GM19328 (cell line): Measurements from ENCODE around the gene OR8G5.
"Not testable (repeated sequence)": the region's sequence is repeated elsewhere in the genome, so short reads cannot be mapped to it uniquely, and the experiment has no call there.

Experiments used
- ATAC-seq: cut with Tn5 transposase; IDR thresholded peaks from one replicate; pipeline ENCODE4 v1.9.1; 2021; ENCODE audit warnings: mild to moderate bottlenecking, moderate library complexity; ENCODE audit not compliant: unreplicated experiment

The OR8G5 gene, protein sequence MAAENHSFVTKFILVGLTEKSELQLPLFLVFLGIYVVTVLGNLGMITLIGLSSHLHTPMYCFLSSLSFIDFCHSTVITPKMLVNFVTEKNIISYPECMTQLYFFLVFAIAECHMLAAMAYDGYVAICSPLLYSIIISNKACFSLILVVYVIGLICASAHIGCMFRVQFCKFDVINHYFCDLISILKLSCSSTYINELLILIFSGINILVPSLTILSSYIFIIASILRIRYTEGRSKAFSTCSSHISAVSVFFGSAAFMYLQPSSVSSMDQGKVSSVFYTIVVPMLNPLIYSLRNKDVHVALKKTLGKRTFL

DNA sequence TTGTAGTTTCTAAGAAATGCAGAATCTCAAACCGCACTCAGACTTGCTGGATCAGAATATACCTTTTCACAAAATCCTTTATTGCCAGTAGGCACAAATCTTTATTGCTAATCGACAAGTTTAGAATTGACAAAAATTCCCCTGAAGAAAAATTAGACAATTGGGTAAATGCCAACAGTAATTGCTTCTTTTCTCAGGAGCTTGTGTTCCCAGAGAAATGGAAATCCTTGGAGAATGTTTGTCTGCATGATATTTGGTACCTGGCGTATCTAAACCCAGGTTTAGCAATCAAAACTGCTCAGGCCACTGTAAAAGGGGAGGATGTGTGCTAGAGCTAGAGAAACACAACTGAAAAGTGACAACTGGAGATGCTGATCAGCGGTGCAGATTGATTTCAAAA lies at the start of gene OR8G5:
OR8G5 (plus strand) TSS at position 301 of the 400 bp plus-strand sequence. CDS start 8,556 bp downstream, outside the sequence.
- no peak for ATAC-seq

DNA sequence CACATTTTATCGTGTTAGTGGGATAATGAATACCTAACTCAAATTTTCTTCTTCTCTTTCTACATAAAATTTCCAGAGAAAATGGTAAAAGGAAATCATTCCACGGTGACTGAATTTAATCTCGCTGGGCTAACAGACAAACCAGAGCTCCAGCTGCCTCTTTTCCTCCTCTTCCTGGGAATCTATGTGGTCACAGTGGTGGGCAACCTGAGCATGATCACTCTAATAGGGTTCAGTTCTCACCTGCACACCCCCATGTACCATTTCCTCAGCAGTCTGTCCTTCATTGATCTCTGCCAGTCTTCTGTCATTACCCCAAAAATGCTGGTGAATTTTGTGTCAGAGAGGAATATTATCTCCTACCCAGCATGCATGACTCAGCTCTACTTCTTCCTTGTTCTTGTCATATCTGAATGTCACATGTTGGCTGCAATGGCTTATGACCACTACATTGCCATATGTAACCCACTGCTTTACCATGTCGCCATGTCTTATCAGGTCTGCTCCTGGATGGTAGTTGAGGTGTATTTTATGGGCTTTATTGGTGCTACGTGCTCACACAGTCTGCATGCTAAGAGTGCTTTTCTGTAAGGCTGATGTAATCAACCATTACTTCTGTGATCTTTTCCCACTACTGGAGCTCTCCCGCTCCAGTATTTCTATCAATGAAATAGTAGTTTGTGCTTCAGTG lies 48.9 kb upstream of the OR8G5 start:
- no peak for ATAC-seq

DNA sequence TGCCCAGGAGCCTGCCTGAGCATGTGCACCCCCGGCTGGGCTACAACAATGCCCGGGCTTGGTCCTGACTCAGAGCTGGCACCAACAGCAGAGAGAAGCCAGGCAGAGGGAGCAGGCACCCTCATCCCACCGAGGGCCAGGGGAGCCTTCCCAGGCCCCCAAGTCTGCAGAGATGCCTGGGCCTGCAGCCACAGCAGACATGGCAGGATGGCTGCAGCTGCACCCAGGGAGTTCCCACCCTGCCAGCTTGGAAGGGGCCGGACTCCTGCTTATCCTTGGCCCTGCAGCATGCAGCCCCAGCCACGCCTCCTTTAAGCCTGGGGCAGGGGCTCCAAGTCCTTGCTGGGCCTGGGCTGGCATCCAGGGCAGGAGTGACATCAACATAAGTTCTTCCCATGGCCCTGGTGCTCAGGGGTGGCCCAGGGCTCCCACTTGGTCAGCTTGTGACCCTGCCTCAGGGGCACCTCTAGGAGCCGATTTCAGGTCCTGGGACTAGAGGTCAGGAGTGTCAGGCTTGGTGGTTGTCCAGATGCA lies 46.3 kb upstream of the OR8G5 start:
- no peak for ATAC-seq

DNA sequence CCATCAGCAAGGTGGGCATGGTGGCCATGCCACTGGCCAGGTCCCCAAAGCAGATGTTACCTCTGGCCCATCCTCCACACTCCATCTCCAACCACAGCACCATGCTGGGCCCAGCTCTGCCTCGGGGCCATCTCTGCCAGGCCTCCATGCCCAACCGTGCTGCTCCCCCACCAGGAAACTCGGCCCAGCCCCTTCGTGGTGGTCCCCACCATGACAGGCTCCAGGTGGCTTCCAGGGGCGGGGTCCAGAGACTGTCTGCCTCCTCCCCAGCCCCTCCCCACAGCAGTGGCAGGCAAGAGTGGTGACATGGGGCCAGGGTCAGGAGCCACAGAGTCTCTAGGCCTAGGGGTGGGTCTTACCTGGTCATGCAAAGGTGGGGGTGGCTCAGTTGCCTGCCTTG lies 45.8 kb upstream of the OR8G5 start:
- ATAC-seq = no peak

DNA sequence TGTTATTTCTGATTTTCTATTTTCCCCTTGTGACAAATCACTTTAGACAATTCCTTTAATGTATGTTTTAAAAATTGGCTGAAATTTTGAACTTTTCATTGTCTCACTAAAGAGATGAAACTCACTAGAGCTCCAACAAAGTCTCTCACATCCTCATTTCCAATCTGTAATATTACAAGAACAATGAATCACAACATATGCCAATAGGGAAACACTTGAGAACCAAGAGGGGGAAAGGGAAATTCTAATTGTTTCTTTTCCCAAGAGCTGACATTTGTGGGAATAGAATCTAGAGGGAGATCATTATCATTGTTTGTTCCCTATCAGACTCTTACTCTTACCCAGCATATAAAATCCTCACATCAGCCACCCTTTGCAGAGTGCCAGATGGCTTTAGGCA lies 44.9 kb upstream of the OR8G5 start:
- ATAC-seq = no peak

DNA sequence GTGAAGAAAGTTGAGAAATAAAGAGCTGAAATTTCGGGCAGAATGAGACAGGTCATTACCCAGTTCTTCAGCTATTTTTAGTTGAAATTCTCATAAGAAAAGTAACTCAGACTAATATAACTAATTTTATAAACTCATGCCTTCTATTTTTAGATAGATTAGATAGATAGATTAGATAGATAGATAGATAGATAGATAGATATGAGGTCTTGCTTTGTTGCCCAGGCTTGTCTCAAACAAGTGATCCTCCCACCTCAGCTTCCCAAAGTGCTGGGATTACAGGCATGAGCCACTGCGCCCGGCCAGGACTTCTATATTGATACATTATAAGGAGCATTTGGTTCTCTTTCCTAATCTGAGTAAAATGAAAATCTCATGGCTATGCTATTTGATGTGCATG lies 42.1 kb upstream of the OR8G5 start:
- no peak for ATAC-seq

DNA sequence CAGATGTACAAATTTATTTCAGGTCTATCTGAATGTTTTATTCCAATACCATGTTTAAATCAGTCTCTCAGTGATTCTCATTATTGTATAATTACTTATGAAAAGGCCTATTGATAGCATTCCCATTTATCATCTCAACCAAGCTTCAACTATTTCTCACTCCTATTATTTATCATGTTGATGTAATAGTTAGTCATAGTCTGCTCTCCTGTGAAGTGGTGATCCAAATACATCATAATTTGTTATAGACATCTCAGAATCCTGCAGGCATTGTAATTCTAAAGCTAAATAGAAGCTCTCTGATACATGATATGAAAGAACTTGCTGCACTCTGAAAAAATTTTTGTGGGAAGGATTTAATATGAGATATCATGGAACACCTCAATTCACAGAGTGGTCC lies 37.0 kb upstream of the OR8G5 start:
- no peak for ATAC-seq

DNA sequence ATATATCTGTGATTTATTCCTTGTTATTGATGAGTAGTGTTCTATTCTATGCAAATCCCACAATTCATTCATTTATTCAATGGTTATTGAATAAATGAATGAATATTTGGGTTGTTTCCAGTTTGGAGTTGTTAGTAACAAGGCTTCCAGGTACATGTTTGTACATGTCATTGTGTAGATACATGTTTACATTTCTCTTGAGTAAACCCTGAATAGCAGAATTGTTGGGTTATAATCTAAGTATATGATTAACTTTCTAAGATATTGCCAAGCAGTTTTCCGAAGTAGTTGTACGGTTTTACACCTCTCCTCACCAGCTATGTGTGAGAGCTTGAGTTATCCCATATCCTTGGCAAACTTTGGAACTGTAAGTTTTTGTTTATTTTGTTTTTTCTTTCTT lies 33.8 kb upstream of the OR8G5 start:
- ATAC-seq = no peak

DNA sequence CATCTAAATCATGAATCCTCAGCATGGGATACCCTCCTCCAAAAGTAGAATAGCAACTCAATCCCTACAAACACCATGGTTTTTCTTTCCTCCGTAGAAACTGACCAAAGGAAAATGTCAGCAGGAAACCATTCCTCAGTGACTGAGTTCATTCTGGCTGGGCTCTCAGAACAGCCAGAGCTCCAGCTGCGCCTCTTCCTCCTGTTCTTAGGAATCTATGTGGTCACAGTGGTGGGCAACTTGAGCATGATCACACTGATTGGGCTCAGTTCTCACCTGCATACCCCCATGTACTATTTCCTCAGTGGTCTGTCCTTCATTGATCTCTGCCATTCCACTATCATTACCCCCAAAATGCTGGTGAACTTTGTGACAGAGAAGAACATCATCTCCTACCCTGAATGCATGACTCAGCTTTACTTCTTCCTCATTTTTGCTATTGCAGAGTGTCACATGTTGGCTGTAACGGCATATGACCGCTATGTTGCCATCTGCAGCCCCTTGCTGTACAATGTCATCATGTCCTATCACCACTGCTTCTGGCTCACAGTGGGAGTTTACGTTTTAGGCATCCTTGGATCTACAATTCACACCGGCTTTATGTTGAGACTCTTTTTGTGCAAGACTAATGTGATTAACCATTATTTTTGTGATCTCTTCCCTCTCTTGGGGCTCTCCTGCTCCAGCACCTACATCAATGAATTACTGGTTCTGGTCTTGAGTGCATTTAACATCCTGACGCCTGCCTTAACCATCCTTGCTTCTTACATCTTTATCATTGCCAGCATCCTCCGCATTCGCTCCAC lies 31.4 kb upstream of the OR8G5 start:
- not testable (repeated sequence) for ATAC-seq

DNA sequence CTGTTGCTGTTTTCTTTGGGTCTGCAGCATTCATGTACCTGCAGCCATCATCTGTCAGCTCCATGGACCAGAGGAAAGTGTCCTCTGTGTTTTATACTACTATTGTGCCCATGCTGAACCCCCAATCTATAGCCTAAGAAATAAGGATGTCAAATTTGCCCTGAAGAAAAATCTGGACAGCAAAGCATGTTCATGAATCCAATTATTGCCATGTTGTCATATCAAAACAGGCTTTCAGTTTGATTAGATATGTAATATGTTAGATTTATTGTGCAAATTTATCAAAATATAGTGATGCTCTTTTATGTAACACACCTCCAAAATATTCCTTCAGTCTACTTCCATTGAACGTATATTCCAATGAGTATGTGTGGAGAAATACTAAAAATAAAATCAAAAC lies 30.7 kb upstream of the OR8G5 start:
- ATAC-seq = no peak

DNA sequence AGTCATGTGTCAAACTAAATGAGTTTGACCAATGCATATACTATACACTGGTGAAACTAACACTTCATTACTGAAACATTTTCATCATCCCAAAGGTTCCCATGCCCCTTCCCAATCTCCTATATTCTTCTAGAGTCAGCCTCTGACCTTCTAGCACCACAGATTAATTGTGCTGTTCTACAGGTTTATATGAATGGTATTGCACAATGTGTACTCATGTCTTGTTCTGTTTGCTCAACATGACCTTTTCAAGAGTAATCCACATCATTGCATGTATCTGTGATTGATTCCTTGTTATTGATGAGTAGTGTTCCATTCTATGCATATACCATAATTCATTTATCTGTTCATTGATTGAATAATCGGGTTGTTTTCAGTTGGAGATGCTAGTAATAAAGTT lies 22.8 kb upstream of the OR8G5 start:
- ATAC-seq = no peak

DNA sequence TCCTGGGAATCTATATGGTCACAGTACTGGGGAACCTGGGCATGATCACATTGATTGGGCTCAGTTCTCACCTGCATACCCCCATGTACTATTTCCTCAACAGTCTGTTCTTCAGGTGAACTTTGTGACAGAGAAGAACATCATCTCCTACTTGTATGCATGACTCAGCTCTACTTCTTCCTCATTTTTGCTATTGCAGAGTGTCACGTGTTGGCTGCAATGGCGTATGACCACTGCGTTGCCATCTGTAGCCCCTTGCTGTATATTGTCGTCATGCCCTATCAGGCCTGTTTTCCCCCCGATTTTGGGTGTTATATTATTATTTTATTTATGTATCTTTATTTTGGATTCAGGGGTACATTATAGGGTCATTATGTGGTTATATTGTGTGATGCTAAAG lies 17.7 kb upstream of the OR8G5 start:
- ATAC-seq = no peak

DNA sequence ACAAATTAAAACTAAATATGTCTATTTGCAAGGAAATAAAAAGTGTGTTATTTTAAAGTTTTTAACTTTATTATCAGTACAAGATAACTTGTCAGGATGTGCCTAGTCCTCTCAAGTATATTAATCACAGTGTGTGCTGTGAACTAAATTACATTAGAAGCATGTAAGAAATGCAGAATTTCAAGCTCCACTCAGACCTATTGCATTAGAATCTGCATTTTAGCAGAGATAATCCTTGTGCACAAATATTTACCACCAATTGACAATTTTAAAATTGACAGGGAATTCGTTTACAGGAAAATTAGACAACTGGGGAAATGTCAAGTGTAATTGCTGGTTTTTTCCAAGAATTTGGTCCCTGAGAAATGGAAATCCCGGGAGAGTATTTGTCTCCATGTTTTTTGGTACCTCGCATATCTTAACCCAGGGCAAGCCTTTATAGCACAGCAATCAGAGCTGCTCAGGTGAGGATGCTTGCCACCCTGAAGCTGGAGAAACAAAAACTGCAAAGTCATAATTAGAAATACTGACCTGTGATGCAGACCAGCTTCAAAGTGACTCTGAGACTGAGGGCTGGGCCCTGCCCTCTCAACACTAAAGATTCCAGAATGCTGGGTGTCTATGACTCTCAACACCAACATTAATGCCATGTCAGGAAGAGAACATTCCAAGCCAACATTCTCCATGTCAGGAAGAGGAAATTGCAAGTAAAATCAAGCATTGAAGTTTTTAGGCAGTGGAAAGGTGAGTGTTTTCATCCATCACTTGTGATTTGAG lies 15.4 kb upstream of the OR8G5 start, which contains the start of gene OR8G1:
OR8G1 (plus strand) TSS at position 475 of the 777 bp plus-strand sequence. CDS start 8,581 bp downstream, outside the sequence.
- ATAC-seq = no peak

DNA sequence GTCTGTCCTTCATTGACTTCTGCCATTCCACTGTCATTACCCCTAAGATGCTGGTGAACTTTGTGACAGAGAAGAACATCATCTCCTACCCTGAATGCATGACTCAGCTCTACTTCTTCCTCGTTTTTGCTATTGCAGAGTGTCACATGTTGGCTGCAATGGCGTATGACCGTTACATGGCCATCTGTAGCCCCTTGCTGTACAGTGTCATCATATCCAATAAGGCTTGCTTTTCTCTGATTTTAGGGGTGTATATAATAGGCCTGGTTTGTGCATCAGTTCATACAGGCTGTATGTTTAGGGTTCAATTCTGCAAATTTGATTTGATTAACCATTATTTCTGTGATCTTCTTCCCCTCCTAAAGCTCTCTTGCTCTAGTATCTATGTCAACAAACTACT lies 6.3 kb upstream of the OR8G5 start:
- not testable (repeated sequence) for ATAC-seq

DNA sequence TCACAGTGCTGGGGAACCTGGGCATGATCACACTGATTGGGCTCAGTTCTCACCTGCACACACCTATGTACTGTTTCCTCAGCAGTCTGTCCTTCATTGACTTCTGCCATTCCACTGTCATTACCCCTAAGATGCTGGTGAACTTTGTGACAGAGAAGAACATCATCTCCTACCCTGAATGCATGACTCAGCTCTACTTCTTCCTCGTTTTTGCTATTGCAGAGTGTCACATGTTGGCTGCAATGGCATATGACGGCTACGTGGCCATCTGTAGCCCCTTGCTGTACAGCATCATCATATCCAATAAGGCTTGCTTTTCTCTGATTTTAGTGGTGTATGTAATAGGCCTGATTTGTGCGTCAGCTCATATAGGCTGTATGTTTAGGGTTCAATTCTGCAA lies 8.9 kb downstream of the OR8G5 start:
- not testable (repeated sequence) for ATAC-seq

DNA sequence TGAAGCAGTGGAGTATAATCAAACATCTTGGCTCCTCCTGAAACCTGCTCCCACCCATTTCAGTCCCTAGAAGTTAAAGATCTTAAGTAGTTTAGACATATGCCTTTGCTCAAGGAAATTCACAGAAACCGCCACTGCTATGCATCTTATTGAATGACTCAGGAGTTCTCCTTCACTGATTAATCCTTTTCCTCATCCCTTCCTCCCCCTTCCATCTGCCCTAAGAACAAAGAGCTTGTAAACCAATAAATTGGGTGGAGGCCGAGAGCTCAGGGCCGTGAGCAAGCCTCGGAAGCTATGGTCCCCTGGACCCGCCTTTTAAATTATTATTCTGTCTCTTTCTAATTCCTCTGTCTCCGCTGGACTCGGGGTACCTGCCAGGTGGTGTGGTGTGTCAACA lies 14.7 kb downstream of the OR8G5 start:
- ATAC-seq = not testable (repeated sequence)

DNA sequence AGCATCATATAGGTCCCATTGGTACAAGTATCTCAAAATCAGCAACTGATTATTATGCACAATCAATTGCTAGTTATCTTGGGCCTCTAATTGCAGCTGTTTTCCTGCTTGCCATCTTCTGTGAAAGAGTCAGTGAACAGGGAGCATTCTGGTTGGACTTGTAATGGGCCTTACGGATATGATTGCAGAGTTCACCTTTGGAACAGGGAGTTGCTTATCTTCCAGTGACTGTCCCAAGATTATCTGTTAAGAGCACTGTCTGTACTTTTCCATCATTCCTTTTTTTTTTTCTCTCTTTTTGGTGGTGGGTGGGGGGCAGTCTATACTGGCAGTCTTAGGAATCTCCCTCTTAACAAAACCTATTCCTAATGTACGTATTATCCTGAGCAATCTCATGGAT lies 17.8 kb downstream of the OR8G5 start:
- no peak for ATAC-seq

DNA sequence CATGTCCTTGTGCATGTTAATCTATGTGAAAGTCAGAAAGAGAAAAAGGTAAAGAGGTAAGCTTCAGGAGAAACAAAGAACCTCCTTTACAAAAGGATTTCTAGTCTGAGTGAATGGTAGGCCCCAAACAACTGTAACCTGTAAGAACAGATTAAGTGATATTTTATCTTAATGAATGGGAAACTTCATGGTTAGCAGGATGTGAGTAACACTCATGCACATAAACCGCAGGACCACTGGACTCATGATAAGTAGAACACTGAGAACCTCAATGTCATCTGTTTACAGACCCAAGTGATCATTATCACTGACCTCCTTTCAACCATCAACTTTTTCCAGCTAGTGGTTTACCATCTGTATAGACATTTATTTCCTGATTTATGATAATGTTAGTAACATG lies 19.9 kb downstream of the OR8G5 start:
- no peak for ATAC-seq

DNA sequence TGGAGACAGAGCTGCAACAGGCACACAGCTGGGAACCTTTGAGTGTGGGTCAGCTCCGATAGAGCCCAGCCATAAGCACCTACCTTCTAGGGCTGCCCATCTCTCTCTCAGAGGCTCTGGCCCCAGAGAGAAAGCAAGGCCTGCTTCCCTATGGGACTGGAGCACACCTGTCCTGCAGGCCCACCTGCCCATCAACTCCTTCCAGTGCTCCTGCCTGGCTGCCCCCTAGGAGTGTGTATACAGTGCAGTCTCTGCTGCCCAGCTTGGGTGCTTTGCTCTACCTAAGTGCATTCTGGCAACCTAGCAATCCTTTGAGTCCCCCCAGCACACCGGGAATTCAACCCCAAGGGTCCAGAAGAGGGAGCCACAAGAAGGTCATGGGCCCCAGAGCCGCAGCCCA lies 21.0 kb downstream of the OR8G5 start:
- no peak for ATAC-seq

DNA sequence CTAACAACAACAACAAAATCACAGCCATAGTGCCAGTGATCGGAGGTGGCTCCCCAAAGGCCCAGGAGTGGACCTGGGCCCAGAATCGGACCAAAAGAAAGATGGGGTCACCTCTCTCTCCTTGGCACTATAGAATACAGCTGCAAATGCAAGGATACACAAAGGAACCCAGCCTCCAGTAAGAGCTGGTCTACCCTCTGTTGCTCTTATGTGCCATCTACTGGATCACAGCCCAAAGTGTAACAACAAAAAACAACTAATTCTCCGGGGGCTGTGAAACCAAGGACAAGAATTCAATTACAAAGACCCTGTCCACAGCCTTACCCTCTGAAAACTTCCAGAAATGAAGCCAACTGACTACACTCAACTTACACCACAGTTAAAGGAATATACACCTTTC lies 21.6 kb downstream of the OR8G5 start:
- no peak for ATAC-seq

DNA sequence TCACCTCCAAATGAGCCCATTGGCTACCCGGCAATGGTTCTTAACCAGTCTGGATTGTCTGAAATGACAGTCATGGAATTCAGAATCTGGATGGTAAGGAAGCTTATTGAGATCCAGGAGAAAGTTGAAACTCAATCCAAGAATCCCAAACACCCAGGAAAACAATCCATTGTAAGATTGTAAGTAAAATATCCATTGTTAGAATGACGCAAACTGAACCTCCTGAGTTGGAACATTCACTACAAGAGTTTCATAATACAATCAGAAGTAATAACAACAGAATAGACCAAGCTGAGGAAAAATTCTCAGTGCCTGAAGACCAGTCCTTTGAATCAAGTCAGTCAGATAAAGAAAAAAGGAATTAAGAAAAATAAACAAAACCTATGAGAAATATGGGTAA lies 22.1 kb downstream of the OR8G5 start:
- no peak for ATAC-seq
